Astrocyte (in vitro differentiated cells and primary cell): ENCODE measurements around the gene RIMOC1. TPM values are rescaled to one million over a fixed set of nuclear protein-coding genes. Genes with fewer than 3 reads are reported as not detected.
"Not testable (repeated sequence)": the region's sequence is repeated elsewhere in the genome, so short reads cannot be mapped to it uniquely, and the experiment has no call there.

Experiments used
- DNase-seq: peaks from one replicate; pipeline ENCODE4 v3.0.0-alpha.2; 2010; ENCODE audit warnings: low read depth
- FAIRE-seq: peaks from 2 replicates; lab custom pipeline; 2011; peaks lifted over from hg19 to GRCh38; lab: Jason Lieb, UNC
- H2AFZ ChIP-seq: 2 replicates; pipeline ENCODE4 v1.6.0; 2012; ENCODE audit warnings: low read depth, low read length, inconsistent platforms
- H3K27ac ChIP-seq: 2 replicates; pipeline ENCODE4 v1.5.1; 2011; ENCODE audit warnings: low read depth, low read length, inconsistent platforms
- H3K27me3 ChIP-seq: 2 replicates; pipeline ENCODE4 v1.6.0; 2011; ENCODE audit warnings: low read length, inconsistent platforms; ENCODE audit not compliant: insufficient read depth
- H3K36me3 ChIP-seq: 2 replicates; pipeline ENCODE4 v1.5.1; 2011; ENCODE audit warnings: low read length, inconsistent platforms; ENCODE audit not compliant: insufficient read depth
- H3K4me1 ChIP-seq: 2 replicates; pipeline ENCODE4 v1.5.1; 2011; ENCODE audit warnings: low read length, inconsistent platforms; ENCODE audit not compliant: insufficient read depth
- H3K4me2 ChIP-seq: 2 replicates; pipeline ENCODE4 v1.6.0; 2012; ENCODE audit warnings: low read length, inconsistent platforms
- H3K4me3 ChIP-seq: 2 replicates; pipeline ENCODE4 v1.5.1; 2011; ENCODE audit warnings: low read depth, mild to moderate bottlenecking, low read length, inconsistent platforms; ENCODE audit not compliant: insufficient read depth
- H3K79me2 ChIP-seq: 2 replicates; pipeline ENCODE4 v1.6.0; 2012; ENCODE audit warnings: mild to moderate bottlenecking, low read length, inconsistent platforms; ENCODE audit not compliant: insufficient read depth
- H3K9ac ChIP-seq: 2 replicates; pipeline ENCODE4 v1.6.0; 2012; ENCODE audit warnings: mild to moderate bottlenecking, low read length, inconsistent platforms
- H3K9me3 ChIP-seq: 2 replicates; pipeline ENCODE4 v1.5.1; 2012; ENCODE audit warnings: low read depth, mild to moderate bottlenecking, low read length, inconsistent platforms; ENCODE audit not compliant: insufficient read depth
- H4K20me1 ChIP-seq: 2 replicates; pipeline ENCODE4 v1.6.0; 2012; ENCODE audit warnings: low read length, inconsistent platforms; ENCODE audit not compliant: insufficient read depth
- H3K27ac Mint-ChIP-seq: one replicate; pipeline ENCODE4 v1.8.0; 2021; ENCODE audit warnings: mild to moderate bottlenecking, mixed read lengths; ENCODE audit not compliant: unreplicated experiment
- H3K27me3 Mint-ChIP-seq: one replicate; pipeline ENCODE4 v1.8.0; 2021; ENCODE audit warnings: low read depth, mixed read lengths; ENCODE audit not compliant: unreplicated experiment
- H3K36me3 Mint-ChIP-seq: one replicate; pipeline ENCODE4 v1.8.0; 2021; ENCODE audit warnings: low read depth, mixed read lengths; ENCODE audit not compliant: unreplicated experiment
- H3K4me1 Mint-ChIP-seq: one replicate; pipeline ENCODE4 v1.8.0; 2021; ENCODE audit warnings: low read depth, mixed read lengths; ENCODE audit not compliant: unreplicated experiment
- H3K4me3 Mint-ChIP-seq: one replicate; pipeline ENCODE4 v1.8.0; 2021; ENCODE audit warnings: mild to moderate bottlenecking, moderate library complexity, mixed read lengths; ENCODE audit not compliant: unreplicated experiment
- H3K9me3 Mint-ChIP-seq: one replicate; pipeline ENCODE4 v1.8.0; 2021; ENCODE audit warnings: mild to moderate bottlenecking, mixed read lengths; ENCODE audit not compliant: unreplicated experiment
- CTCF ChIP-seq: IDR thresholded peaks from 2 replicates; pipeline ENCODE4 v1.5.1; 2011; ENCODE audit warnings: low read depth, mild to moderate bottlenecking, inconsistent platforms, low read length, moderate library complexity; ENCODE audit not compliant: insufficient read depth
- EZH2 ChIP-seq: IDR thresholded peaks from 2 replicates; pipeline ENCODE4 v1.6.1; 2012; ENCODE audit warnings: mild to moderate bottlenecking, low read length, inconsistent platforms; ENCODE audit not compliant: insufficient read depth
- total RNA-seq: library from RNA; stranded (reverse); gene quantifications from 2 replicates; pipeline ENCODE4 v1.2.1, GENCODE V29; 2021

The RIMOC1 gene
- total RNA-seq, 1 donor from 2014 or later = 36.3 TPM

GRCh38 chr5:41940641-41941040 is 36.5 kb downstream of the RIMOC1 start:
- Mint-ChIP-seq H3K27me3 (no peaks in the 10 kb centered on the region), H3K36me3 (no peaks in the 10 kb centered on the region), H3K4me1 (peaks cover 4% of the 10 kb centered on the region), H3K4me3 (no peak overlapping the region), H3K9me3 (no peaks in the 10 kb centered on the region), H3K27ac (no peak overlapping the region)
- Histone ChIP-seq H3K4me3 (no peak overlapping the region), H3K9me3 (no peaks in the 10 kb centered on the region), H2AFZ (no peak overlapping the region), H3K4me2 (no peak overlapping the region), H3K4me1 (no peaks in the 10 kb centered on the region), H3K36me3 (no peaks in the 10 kb centered on the region), H3K9ac (no peak overlapping the region), H4K20me1 (no peaks in the 10 kb centered on the region), H3K27ac (no peak overlapping the region), H3K27me3 (no peaks in the 10 kb centered on the region), H3K79me2 (no peaks in the 10 kb centered on the region)
- no peak for TF ChIP-seq CTCF
- TF ChIP-seq EZH2 = no peak
- FAIRE-seq (no peak), DNase-seq (no peak)

- H3K36me3 ChIP-seq, H3K4me1 ChIP-seq, H3K4me1 Mint-ChIP-seq, DNase-seq, H3K36me3 Mint-ChIP-seq, H3K4me2 ChIP-seq, H3K27ac Mint-ChIP-seq, H3K4me3 ChIP-seq, H3K9me3 ChIP-seq, H4K20me1 ChIP-seq, H3K9ac ChIP-seq, H3K27ac ChIP-seq, H3K79me2 ChIP-seq, H3K9me3 Mint-ChIP-seq, H2AFZ ChIP-seq, H3K27me3 Mint-ChIP-seq, H3K27me3 ChIP-seq, FAIRE-seq, H3K4me3 Mint-ChIP-seq: not testable (repeated sequence)
Observed at GRCh38 chr5:41945332-41945955, 41.3 kb downstream of the RIMOC1 start.

- Mint-ChIP-seq H3K27me3 (no peaks in the 10 kb centered on the region), H3K36me3 (no peaks in the 10 kb centered on the region), H3K4me3 (no peak overlapping the region), H3K27ac (no peak overlapping the region), H3K4me1 (no peaks in the 10 kb centered on the region), H3K9me3 (peaks cover 8% of the 10 kb centered on the region)
- DNase-seq (no peak), FAIRE-seq (no peak)
- no peak overlapping the region for H3K4me3 ChIP-seq
- TF ChIP-seq CTCF = no peak
- no peak for TF ChIP-seq EZH2
- H3K27me3 ChIP-seq = no peaks in the 10 kb centered on the region
- no peaks in the 10 kb centered on the region for H3K79me2 ChIP-seq
- no peak overlapping the region for H3K4me2 ChIP-seq
- H2AFZ ChIP-seq = no peak overlapping the region
- no peaks in the 10 kb centered on the region for H3K9me3 ChIP-seq
- H3K4me1 ChIP-seq = no peaks in the 10 kb centered on the region
- H3K27ac ChIP-seq = no peak overlapping the region
- no peak overlapping the region for H3K9ac ChIP-seq
- no peaks in the 10 kb centered on the region for H3K36me3 ChIP-seq
- no peaks in the 10 kb centered on the region for H4K20me1 ChIP-seq
Observed at GRCh38 chr5:41951224-41951623, 47.1 kb downstream of the RIMOC1 start.

Other genes with a start within 250 kb of the RIMOC1 start
- 24.9 and 25.7 TPM in 2 replicates for gene OXCT1, start 33.9 kb upstream of the RIMOC1 start, total RNA-seq
- gene FBXO4, start 20.9 kb downstream of the RIMOC1 start, total RNA-seq = 2.0 and 2.5 TPM in 2 replicates